Adrenal gland (tissue), 12 donors: ENCODE measurements around the gene UBAC2. TPM values are rescaled to one million over a fixed set of nuclear protein-coding genes. Genes with fewer than 3 reads are reported as not detected.

ENCODE experiments used
- DNase-seq, 7 donors: peaks; one replicate each; pipeline ENCODE4 v3.0.0-alpha.2; 2019 to 2020
- H3K27ac ChIP-seq, 5 donors: fragments of 200-600 bp; sonication (generic) in 4 of 5; 1 replicate in 3 of 5; 2 replicates in 2 of 5; pipeline versions ENCODE4 v1.5.1 to v1.8.0; 2016 to 2020; ENCODE audit warnings: mild to moderate bottlenecking in 1 of 5
- H3K27me3 ChIP-seq: fragments of 200-600 bp; 2 replicates; pipeline ENCODE4 v1.8.0; 2021
- H3K36me3 ChIP-seq, 2 donors: fragments of 200-600 bp; replicated peaks in 1 of 2; 1 replicate in 1 of 2; 2 replicates in 1 of 2; pipeline versions ENCODE4 v1.5.1 to v1.8.0; 2018 to 2022
- H3K4me1 ChIP-seq, 2 donors: fragments of 200-600 bp; replicated peaks in 1 of 2; 1 replicate in 1 of 2; 2 replicates in 1 of 2; pipeline versions ENCODE4 v1.5.1 to v1.8.0; 2018 to 2021
- H3K4me3 ChIP-seq, 4 donors: fragments of 200-600 bp; sonication (generic) in 3 of 4; one replicate each; pipeline ENCODE4 v1.5.1; 2016 to 2018
- H3K9me3 ChIP-seq, 3 donors: fragments of 200-600 bp; sonication (generic) in 1 of 3; replicated peaks in 1 of 3; 1 replicate in 2 of 3; 2 replicates in 1 of 3; pipeline versions ENCODE4 v1.5.1 to v1.8.0; 2016 to 2021
- POLR2A ChIP-seq, 2 donors: fragments of 450-650 bp; IDR thresholded peaks; one replicate each; pipeline ENCODE4 v1.6.1; 2017; ENCODE audit warnings: antibody characterized with exemption in 2 of 2, mild to moderate bottlenecking in 2 of 2, moderate library complexity in 1 of 2
- WGBS, 4 donors: extraction: QIAGEN DNeasy Blood & Tissue Kit in 2 of 4; methylation state at CpG; one replicate each; pipeline versions ENCODE4 v1.1.5 to v1.1.7; 2013 to 2017; 5-methylcytosine and 5-hydroxymethylcytosine counted together
- intact Hi-C, 2 donors: fragments of 100-400 bp; cut with DNase I; formaldehyde crosslinking; loops; one replicate each; pipeline versions ENCODE4 v1.14.1 to v1.15.0; 2022 to 2023
- polyA plus RNA-seq, 3 donors: library from polyadenylated mRNA; stranded (reverse); fragments of 200-250 nt in 2 of 3; fragments of 350-450 nt in 1 of 3; fragmentation: Illumina TruSeq in 1 of 3; extraction: RNeasy Lipid Tissue Mini Kit (QIAGEN cat#74804) in 1 of 3; gene quantifications; one replicate each; pipeline ENCODE4 v1.2.3, GENCODE V29; 2013 to 2014
- total RNA-seq, 9 donors: library from RNA; depleted of rRNA in 4 of 9; stranded (reverse); fragments of >200 nt in 4 of 9; fragments of 120-200 nt in 1 of 9; fragmentation: NEBNext Ultra II Directional in 1 of 9; extraction: Animal tissue kit (Norgen Biotek cat#: 25700) in 1 of 9; gene quantifications; one replicate each; pipeline versions ENCODE4 v1.1.0 to v1.2.4, GENCODE V29; 2013 to 2023
- TF ChIP-seq, protein P1 (sequence below), 6 experiments: fragments of 450-650 bp in 4 of 6; fragments of 200-600 bp in 2 of 6; sonication (generic) in 1 of 6; IDR thresholded peaks; 1 replicate in 5 of 6; 2 replicates in 1 of 6; pipeline versions ENCODE4 v1.5.1 to v1.8.0; 2016 to 2021; ENCODE audit warnings: antibody characterized with exemption in 6 of 6, mild to moderate bottlenecking in 2 of 6, moderate library complexity in 1 of 6
- donor health status: healthy with polysubstance abuse.
- donor health status: Bipolar disorder and iron deficiency.
- donor health status: DM: yes; HTN: yes; CAD: no.
- donor health status: DM: no; HTN: no; CAD: no.
- donor health status: DM: no; HTN: no; CAD: no.
- donor health status: DM: yes; HTN: yes; CAD: no.

UBAC2 gene
- total and polyA plus RNA-seq, 12 donors = 46.3 to 67.8 (median 53.5) TPM

DNA sequence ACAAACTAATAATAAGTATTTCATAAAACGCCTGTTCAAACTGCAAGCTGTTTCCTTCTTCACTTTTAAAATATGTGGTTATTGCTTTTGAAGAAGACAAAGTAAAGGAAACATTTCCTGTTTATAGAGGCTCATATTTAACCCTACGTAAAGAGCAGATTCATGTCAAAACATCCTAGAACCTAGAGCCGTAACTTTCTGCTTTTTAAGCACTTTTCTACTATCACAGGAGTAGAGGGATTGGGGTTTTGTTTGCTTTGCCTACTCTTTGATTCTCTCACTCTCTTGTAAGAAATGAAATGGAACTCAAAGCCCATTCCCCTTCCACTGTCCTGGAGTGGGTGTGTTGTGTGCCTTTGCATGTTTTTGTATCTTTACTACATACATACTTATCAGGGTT lies 160.5 kb downstream of the UBAC2 start:
- Histone ChIP-seq H3K4me1 (peaks cover 13 to 17% of the 10 kb centered on the region in 2 donors), H3K36me3 (no peaks in the 10 kb centered on the region), H3K27me3 (no peaks in the 10 kb centered on the region), H3K27ac (no peak overlapping the region), H3K4me3 (no peak overlapping the region), H3K9me3 (no peaks in the 10 kb centered on the region)
- intact Hi-C loops = no loop called here
- 77 to 86% (median 78%) methylated on average over 3 of the region's 3 CpGs for WGBS, 4 donors
- DNase-seq = no peak
- TF ChIP-seq, protein P1, sequence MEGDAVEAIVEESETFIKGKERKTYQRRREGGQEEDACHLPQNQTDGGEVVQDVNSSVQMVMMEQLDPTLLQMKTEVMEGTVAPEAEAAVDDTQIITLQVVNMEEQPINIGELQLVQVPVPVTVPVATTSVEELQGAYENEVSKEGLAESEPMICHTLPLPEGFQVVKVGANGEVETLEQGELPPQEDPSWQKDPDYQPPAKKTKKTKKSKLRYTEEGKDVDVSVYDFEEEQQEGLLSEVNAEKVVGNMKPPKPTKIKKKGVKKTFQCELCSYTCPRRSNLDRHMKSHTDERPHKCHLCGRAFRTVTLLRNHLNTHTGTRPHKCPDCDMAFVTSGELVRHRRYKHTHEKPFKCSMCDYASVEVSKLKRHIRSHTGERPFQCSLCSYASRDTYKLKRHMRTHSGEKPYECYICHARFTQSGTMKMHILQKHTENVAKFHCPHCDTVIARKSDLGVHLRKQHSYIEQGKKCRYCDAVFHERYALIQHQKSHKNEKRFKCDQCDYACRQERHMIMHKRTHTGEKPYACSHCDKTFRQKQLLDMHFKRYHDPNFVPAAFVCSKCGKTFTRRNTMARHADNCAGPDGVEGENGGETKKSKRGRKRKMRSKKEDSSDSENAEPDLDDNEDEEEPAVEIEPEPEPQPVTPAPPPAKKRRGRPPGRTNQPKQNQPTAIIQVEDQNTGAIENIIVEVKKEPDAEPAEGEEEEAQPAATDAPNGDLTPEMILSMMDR (IDR thresholded peaks at IDR 0.05) = no peak
- TF ChIP-seq POLR2A (IDR thresholded peaks at IDR 0.05) = no peak

DNA sequence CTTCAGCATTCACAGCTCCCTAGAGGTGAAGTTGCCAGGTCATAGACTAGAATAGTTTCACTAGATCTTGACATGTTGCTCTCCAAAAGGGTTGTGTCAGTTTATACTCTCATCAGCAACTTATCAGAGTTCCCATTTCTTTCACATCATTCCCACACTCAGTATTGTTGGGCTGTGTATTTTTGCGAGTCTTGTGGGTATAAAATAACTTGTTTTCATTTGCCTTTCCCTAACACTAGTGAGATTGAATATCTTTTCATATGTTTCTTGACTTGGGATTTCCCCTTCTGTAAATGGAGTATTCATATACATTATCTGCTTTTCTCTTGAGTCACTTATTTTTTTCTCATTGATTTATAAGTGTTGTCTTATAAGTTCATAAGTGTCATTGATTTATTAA lies 161.7 kb downstream of the UBAC2 start:
- intact Hi-C loops = no loop called here
- 94 to 99% (median 96%) methylated on average over 1 of the region's 1 CpG for WGBS, 4 donors
- no peak overlapping the region for H3K27ac ChIP-seq
- no peak overlapping the region for H3K4me3 ChIP-seq
- H3K4me1 ChIP-seq = peaks cover 4 to 6% of the 10 kb centered on the region in 2 donors
- H3K9me3 ChIP-seq = no peaks in the 10 kb centered on the region
- no peaks in the 10 kb centered on the region for H3K36me3 ChIP-seq
- H3K27me3 ChIP-seq = no peaks in the 10 kb centered on the region
- no peak for TF ChIP-seq POLR2A (IDR thresholded peaks at IDR 0.05)
- TF ChIP-seq, protein P1 (IDR thresholded peaks at IDR 0.05) = no peak
- no peak for DNase-seq

- TF ChIP-seq, protein P1 (IDR thresholded peaks at IDR 0.05) = no peak
- TF ChIP-seq POLR2A (IDR thresholded peaks at IDR 0.05) = no peak
- WGBS, 4 donors = 93 to 99% (median 96%) methylated on average over 5 to 7 of the region's 7 CpGs
Measured at GRCh38 chr13:99363391-99363790, 162.7 kb downstream of the UBAC2 start.

DNA sequence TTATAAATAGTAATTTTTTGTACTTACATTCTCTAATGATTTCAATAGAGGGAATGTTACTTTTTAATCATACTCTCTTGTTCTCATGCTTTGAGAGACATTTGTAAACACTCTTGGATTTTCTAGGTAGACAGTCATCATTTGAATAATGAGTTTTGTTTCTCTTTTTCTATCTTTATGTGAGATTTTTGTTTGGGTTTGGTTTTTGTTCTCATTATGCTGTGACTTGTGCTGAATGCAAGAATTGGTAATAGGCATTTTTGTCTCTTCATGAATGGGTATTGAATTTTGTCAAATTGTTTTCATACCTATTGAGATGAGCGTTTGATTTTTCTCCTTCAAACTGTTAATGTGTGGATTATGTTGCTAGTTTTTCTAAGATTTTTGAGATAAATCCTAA lies 163.3 kb downstream of the UBAC2 start:
- no peak for DNase-seq
- intact Hi-C loops = no loop called here
- H3K36me3 ChIP-seq = no peaks in the 10 kb centered on the region
- no peak overlapping the region for H3K27ac ChIP-seq
- WGBS, 4 donors = 87 to 96% (median 91%) methylated on average over 1 of the region's 1 CpG
- TF ChIP-seq, protein P1 (IDR thresholded peaks at IDR 0.05) = no peak
- TF ChIP-seq POLR2A (IDR thresholded peaks at IDR 0.05) = no peak
- H3K9me3 ChIP-seq = no peaks in the 10 kb centered on the region
- H3K4me1 ChIP-seq = no peaks in the 10 kb centered on the region
- H3K4me3 ChIP-seq = no peak overlapping the region
- H3K27me3 ChIP-seq = no peaks in the 10 kb centered on the region

More at GRCh38 chr13:99363391-99363790, 162.7 kb downstream of the UBAC2 start:
- no peaks in the 10 kb centered on the region for H3K4me1 ChIP-seq
- H3K27me3 ChIP-seq = no peaks in the 10 kb centered on the region
- DNase-seq = no peak
- no peaks in the 10 kb centered on the region for H3K9me3 ChIP-seq
- H3K4me3 ChIP-seq = no peak overlapping the region
- H3K36me3 ChIP-seq = no peaks in the 10 kb centered on the region
- H3K27ac ChIP-seq = no peak overlapping the region
- intact Hi-C loops = no loop called here
